ENCODE data around the gene GLI1.

GLI1 gene

GRCh38 chr12:57456737-57457490 is 2.7 kb upstream of the GLI1 start (continued):
- TF ChIP-seq PATZ1 (CRISPR knock-in tag; IDR thresholded peaks at IDR 0.05; ENCODE audit: borderline replicate concordance) (no peak), ZFP30 (CRISPR knock-in tag; IDR thresholded peaks at IDR 0.05) (no peak), BACH2 (CRISPR knock-in tag; IDR thresholded peaks at IDR 0.05; ENCODE audit: borderline replicate concordance) (no peak)

GRCh38 chr12:57458665-57459054 is 925 bp upstream of the GLI1 start:
- no peak for ATAC-seq
- TF ChIP-seq TCF4 (CRISPR knock-in tag; IDR thresholded peaks at IDR 0.05; ENCODE audit: borderline replicate concordance) (no peak), ESRRG (CRISPR knock-in tag; IDR thresholded peaks at IDR 0.05) (no peak), ISL1 (CRISPR knock-in tag; IDR thresholded peaks at IDR 0.05) (no peak), ZNF8 (CRISPR knock-in tag; IDR thresholded peaks at IDR 0.05) (no peak), ARNTL (CRISPR knock-in tag; IDR thresholded peaks at IDR 0.05; ENCODE audit: borderline replicate concordance, low read depth) (no peak), TOX (CRISPR knock-in tag; IDR thresholded peaks at IDR 0.05; ENCODE audit: borderline replicate concordance) (no peak), BACH2 (CRISPR knock-in tag; IDR thresholded peaks at IDR 0.05; ENCODE audit: borderline replicate concordance) (no peak), SNAI2 (CRISPR knock-in tag; IDR thresholded peaks at IDR 0.05) (no peak), PPARA (CRISPR knock-in tag; IDR thresholded peaks at IDR 0.05; ENCODE audit: borderline replicate concordance) (no peak), ZFP3 (CRISPR knock-in tag; IDR thresholded peaks at IDR 0.05) (no peak), CSRNP3 (CRISPR knock-in tag; IDR thresholded peaks at IDR 0.05) (no peak), OSR1 (CRISPR knock-in tag; IDR thresholded peaks at IDR 0.05) (no peak), ZNF565 (CRISPR knock-in tag; conservative IDR thresholded peaks at IDR 0.05; ENCODE audit: low read depth) (no peak), CSDC2 (CRISPR knock-in tag; IDR thresholded peaks at IDR 0.05) (no peak), CREB5 (CRISPR knock-in tag; IDR thresholded peaks at IDR 0.05; ENCODE audit: low read depth) (no peak)

GRCh38 chr12:57459055-57459749 is 383 bp upstream of the GLI1 start:
- TF ChIP-seq ZC3H10 (CRISPR knock-in tag; IDR thresholded peaks at IDR 0.05) = no peak
- no peak for TF ChIP-seq CREB5 (CRISPR knock-in tag; IDR thresholded peaks at IDR 0.05; ENCODE audit: low read depth)
- TF ChIP-seq PPARA (CRISPR knock-in tag; IDR thresholded peaks at IDR 0.05; ENCODE audit: borderline replicate concordance) = no peak
- TF ChIP-seq RARB (CRISPR knock-in tag; IDR thresholded peaks at IDR 0.05) = no peak
- TF ChIP-seq ESRRG (CRISPR knock-in tag; IDR thresholded peaks at IDR 0.05) = no peak
- TF ChIP-seq CSRNP3 (CRISPR knock-in tag; IDR thresholded peaks at IDR 0.05) = no peak
- TF ChIP-seq ZNF565 (CRISPR knock-in tag; conservative IDR thresholded peaks at IDR 0.05; ENCODE audit: low read depth) = no peak
- no peak for TF ChIP-seq ARNTL (CRISPR knock-in tag; IDR thresholded peaks at IDR 0.05; ENCODE audit: borderline replicate concordance, low read depth)
- no peak for TF ChIP-seq ZFP30 (CRISPR knock-in tag; IDR thresholded peaks at IDR 0.05)
- TF ChIP-seq OSR1 (CRISPR knock-in tag; IDR thresholded peaks at IDR 0.05) = no peak
- no peak for TF ChIP-seq BACH2 (CRISPR knock-in tag; IDR thresholded peaks at IDR 0.05; ENCODE audit: borderline replicate concordance)
- no peak for TF ChIP-seq SNAI2 (CRISPR knock-in tag; IDR thresholded peaks at IDR 0.05)
- TF ChIP-seq ZNF8 (CRISPR knock-in tag; IDR thresholded peaks at IDR 0.05) = no peak
- no peak for TF ChIP-seq PATZ1 (CRISPR knock-in tag; IDR thresholded peaks at IDR 0.05; ENCODE audit: borderline replicate concordance)
- no peak for TF ChIP-seq GLIS3 (CRISPR knock-in tag; IDR thresholded peaks at IDR 0.05)
- TF ChIP-seq TSHZ2 (CRISPR knock-in tag; IDR thresholded peaks at IDR 0.05) = no peak; the same call in 1 of the 2 replicates
- TF ChIP-seq CSDC2 (CRISPR knock-in tag; IDR thresholded peaks at IDR 0.05) = no peak
- TF ChIP-seq TOX (CRISPR knock-in tag; IDR thresholded peaks at IDR 0.05; ENCODE audit: borderline replicate concordance) = no peak
- ATAC-seq = peak; percentile 76

All from SK-N-SH treated with all-trans-retinoic acid at 6 μM for 48 hours (cell line).